Fibroblast of peridontal ligament (primary cell): ENCODE data around the gene HAL.
A peak's percentile ranks its signal among the peaks of the same experiment; 100 is the strongest.

ENCODE experiments used
- DNase-seq: peaks from one replicate; pipeline ENCODE4 v3.0.0-alpha.2; 2010; ENCODE audit errors: extremely low read depth

HAL gene

GRCh38 chr12:95942524-95943329, 53.4 kb downstream of the HAL start, which contains the start of gene CCDC38:
CCDC38 (minus strand) TSS chr12:95942614; CDS start chr12:95936509, 6,105 bp downstream.
- DNase-seq, result peak; percentile 67

GRCh38 chr12:95942101-95942523, 54.0 kb downstream of the HAL start:
- peak; percentile 11 for DNase-seq

DNA sequence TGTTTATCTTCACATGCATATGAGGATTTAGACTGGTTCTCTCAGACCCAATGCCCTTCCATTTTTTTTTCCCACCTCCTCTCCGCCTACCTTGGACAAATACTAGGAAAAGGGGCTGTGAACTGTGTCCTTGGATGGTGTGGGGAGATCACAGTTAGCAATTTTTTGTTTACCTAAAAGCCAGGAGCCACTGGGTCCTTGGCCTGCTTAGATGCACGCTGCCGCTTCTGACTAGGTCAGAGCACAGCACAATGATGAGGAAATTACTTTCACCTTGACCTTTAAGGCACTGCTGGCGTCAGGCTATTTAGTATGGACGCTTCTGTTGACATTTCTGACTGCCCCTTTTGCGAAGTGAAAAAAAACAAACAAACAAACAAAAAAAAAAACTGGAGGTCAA, 55.6 kb downstream of the HAL start:
- DNase-seq, result no peak
